NT2/D1 (cell line): ENCODE data around the gene KAT7.

Experiments
- DNase-seq: peaks from one replicate; pipeline ENCODE4 v3.0.0-alpha.2; 2011; ENCODE audit warnings: low read depth, low spot score
- H3K27me3 ChIP-seq: 2 replicates; pipeline ENCODE4 v1.6.0; 2011; ENCODE audit warnings: mild to moderate bottlenecking; ENCODE audit not compliant: insufficient read length, insufficient read depth
- H3K36me3 ChIP-seq: 2 replicates; pipeline ENCODE4 v1.6.1; 2011; ENCODE audit warnings: mild to moderate bottlenecking, low read length, mixed read lengths; ENCODE audit not compliant: insufficient read depth, insufficient read length
- H3K4me1 ChIP-seq: 2 replicates; pipeline ENCODE4 v1.5.1; 2011; ENCODE audit not compliant: insufficient read depth, insufficient read length
- H3K4me3 ChIP-seq: 2 replicates; pipeline ENCODE4 v1.5.1; 2011; ENCODE audit warnings: low read depth; ENCODE audit not compliant: insufficient read length
- H3K9ac ChIP-seq: 2 replicates; pipeline ENCODE4 v1.6.0; 2011; ENCODE audit warnings: low read depth; ENCODE audit not compliant: insufficient read length
- H3K9me3 ChIP-seq: 2 replicates; pipeline ENCODE4 v1.5.1; 2011; ENCODE audit warnings: mild to moderate bottlenecking, low read length; ENCODE audit not compliant: insufficient read depth
- SUZ12 ChIP-seq: IDR thresholded peaks from 2 replicates; pipeline ENCODE4 v1.6.1; 2011; ENCODE audit not compliant: insufficient read length, insufficient read depth; ENCODE audit errors: extremely low read depth
- YY1 ChIP-seq: IDR thresholded peaks from 2 replicates; pipeline ENCODE4 v1.6.1; 2011; ENCODE audit not compliant: insufficient read length, insufficient read depth
- ZNF274 ChIP-seq: IDR thresholded peaks from 2 replicates; pipeline ENCODE4 v1.6.1; 2011; ENCODE audit warnings: mild to moderate bottlenecking, low read depth, low read length

KAT7 gene

GRCh38 chr17:49815761-49816281, 27.3 kb downstream of the KAT7 start:
- peak; percentile 81 for DNase-seq
- no peak overlapping the region for H3K4me3 ChIP-seq
- H3K4me1 ChIP-seq = peaks cover 2% of the 10 kb centered on the region
- H3K9ac ChIP-seq = peak overlapping the region; percentile 37
- H3K36me3 ChIP-seq = peaks cover 69% of the 10 kb centered on the region
- no peaks in the 10 kb centered on the region for H3K27me3 ChIP-seq
- no peak for TF ChIP-seq YY1
- TF ChIP-seq SUZ12 = no peak
- no peak for TF ChIP-seq ZNF274
- no peaks in the 10 kb centered on the region for H3K9me3 ChIP-seq

GRCh38 chr17:49817993-49818392, 29.5 kb downstream of the KAT7 start:
- Histone ChIP-seq H3K36me3 (peaks cover 78% of the 10 kb centered on the region), H3K4me3 (no peak overlapping the region)
- TF ChIP-seq YY1 (no peak), SUZ12 (no peak), ZNF274 (no peak)

GRCh38 chr17:49819138-49819537, 30.7 kb downstream of the KAT7 start:
- no peak for DNase-seq
- peaks cover 78% of the 10 kb centered on the region for H3K36me3 ChIP-seq

More at GRCh38 chr17:49817993-49818392, 29.5 kb downstream of the KAT7 start:
- H3K27me3 ChIP-seq = no peaks in the 10 kb centered on the region
- H3K9ac ChIP-seq = no peak overlapping the region
- no peaks in the 10 kb centered on the region for H3K9me3 ChIP-seq
- peaks cover 2% of the 10 kb centered on the region for H3K4me1 ChIP-seq
- no peak for DNase-seq

GRCh38 chr17:49819651-49820050, 31.2 kb downstream of the KAT7 start:
- H3K4me1 ChIP-seq = peaks cover 2% of the 10 kb centered on the region
- H3K4me3 ChIP-seq = no peak overlapping the region
- no peak for TF ChIP-seq ZNF274
- no peak for TF ChIP-seq YY1
- no peak for TF ChIP-seq SUZ12
- H3K27me3 ChIP-seq = no peaks in the 10 kb centered on the region
- no peaks in the 10 kb centered on the region for H3K9me3 ChIP-seq
- no peak overlapping the region for H3K9ac ChIP-seq
- no peak for DNase-seq
- peaks cover 79% of the 10 kb centered on the region for H3K36me3 ChIP-seq

More at GRCh38 chr17:49819138-49819537, 30.7 kb downstream of the KAT7 start:
- no peaks in the 10 kb centered on the region for H3K9me3 ChIP-seq
- peaks cover 2% of the 10 kb centered on the region for H3K4me1 ChIP-seq
- no peak overlapping the region for H3K4me3 ChIP-seq
- no peak overlapping the region for H3K9ac ChIP-seq
- H3K27me3 ChIP-seq = no peaks in the 10 kb centered on the region
- TF ChIP-seq YY1 (no peak), ZNF274 (no peak), SUZ12 (no peak)

GRCh38 chr17:49820773-49821172, 32.3 kb downstream of the KAT7 start:
- H3K9ac ChIP-seq = no peak overlapping the region
- no peak for DNase-seq
- no peak for TF ChIP-seq SUZ12
- no peak for TF ChIP-seq ZNF274
- no peak for TF ChIP-seq YY1
- peaks cover 2% of the 10 kb centered on the region for H3K4me1 ChIP-seq
- H3K36me3 ChIP-seq = peaks cover 87% of the 10 kb centered on the region
- no peak overlapping the region for H3K4me3 ChIP-seq
- H3K9me3 ChIP-seq = no peaks in the 10 kb centered on the region
- no peaks in the 10 kb centered on the region for H3K27me3 ChIP-seq

DNA sequence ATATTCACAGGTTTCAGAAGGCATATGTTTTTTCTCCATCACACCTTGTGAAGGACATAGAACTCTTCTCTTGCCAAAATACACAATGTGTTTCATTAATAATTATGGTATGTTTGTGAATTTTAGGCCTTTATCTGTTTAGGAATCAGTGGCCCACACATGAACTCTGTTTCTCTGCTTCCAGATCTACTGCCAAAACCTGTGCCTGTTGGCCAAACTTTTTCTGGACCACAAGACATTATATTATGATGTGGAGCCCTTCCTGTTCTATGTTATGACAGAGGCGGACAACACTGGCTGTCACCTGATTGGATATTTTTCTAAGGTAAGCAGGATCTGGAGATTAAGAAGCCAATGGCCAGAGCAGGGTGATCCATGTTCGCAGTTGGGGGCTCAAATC, 33.0 kb downstream of the KAT7 start:
- Histone ChIP-seq H3K4me1 (peaks cover 2% of the 10 kb centered on the region), H3K36me3 (peaks cover 91% of the 10 kb centered on the region), H3K9me3 (no peaks in the 10 kb centered on the region), H3K4me3 (no peak overlapping the region), H3K27me3 (no peaks in the 10 kb centered on the region), H3K9ac (no peak overlapping the region)
- no peak for TF ChIP-seq ZNF274
- TF ChIP-seq SUZ12 = no peak
- TF ChIP-seq YY1 = no peak
- DNase-seq = no peak

DNA sequence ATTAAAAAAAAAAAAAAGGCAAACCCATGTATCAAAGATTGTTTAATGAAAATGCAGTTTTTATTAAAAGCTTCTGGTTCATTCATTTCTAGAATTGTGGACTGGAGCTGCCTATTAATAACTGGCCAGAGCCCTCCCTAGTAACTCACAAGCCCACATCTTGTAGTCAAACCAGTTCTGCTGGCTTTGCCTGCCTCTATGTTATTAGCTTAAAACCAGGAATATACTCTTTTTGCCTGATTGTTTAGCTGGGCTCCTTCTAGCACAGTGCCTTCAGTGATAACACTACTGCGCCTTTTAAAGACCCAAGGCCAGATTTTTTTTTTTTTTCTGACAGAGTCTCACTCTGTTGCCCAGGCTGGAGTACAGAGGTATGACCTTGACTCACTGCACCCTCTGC, 33.4 kb downstream of the KAT7 start:
- TF ChIP-seq SUZ12 = no peak
- no peak for TF ChIP-seq YY1
- no peak for DNase-seq
- Histone ChIP-seq H3K27me3 (no peaks in the 10 kb centered on the region), H3K36me3 (peaks cover 91% of the 10 kb centered on the region), H3K9me3 (no peaks in the 10 kb centered on the region), H3K4me1 (peaks cover 2% of the 10 kb centered on the region), H3K4me3 (no peak overlapping the region), H3K9ac (no peak overlapping the region)

DNA sequence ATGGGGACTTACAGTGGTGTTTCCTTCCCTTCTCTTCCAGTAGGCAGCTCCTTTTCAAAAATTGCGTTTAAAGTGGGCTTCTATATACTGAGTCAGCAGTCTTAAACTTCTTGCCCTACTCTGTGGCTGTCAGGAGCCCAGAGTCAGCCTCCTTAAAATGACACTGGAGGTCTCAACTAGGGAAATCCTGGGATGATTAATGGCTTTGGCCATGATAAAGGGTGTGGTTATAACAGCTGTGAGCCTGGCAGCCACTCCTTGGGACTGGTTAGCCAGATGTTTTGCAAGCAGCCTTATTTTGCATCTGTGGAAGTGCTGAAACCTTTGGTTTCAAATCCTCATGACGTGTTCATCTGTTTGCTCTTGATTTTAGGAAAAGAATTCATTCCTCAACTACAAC, 34.3 kb downstream of the KAT7 start:
- no peaks in the 10 kb centered on the region for H3K27me3 ChIP-seq
- H3K36me3 ChIP-seq = peaks cover 91% of the 10 kb centered on the region
- no peak for DNase-seq
- no peak overlapping the region for H3K4me3 ChIP-seq
- TF ChIP-seq YY1 (no peak), SUZ12 (no peak), ZNF274 (no peak)
- H3K9ac ChIP-seq = no peak overlapping the region
- no peaks in the 10 kb centered on the region for H3K9me3 ChIP-seq
- H3K4me1 ChIP-seq = peaks cover 2% of the 10 kb centered on the region
